IMR-90 (cell line): Measurements from ENCODE around the gene PPM1H. TPM values are rescaled to one million over a fixed set of nuclear protein-coding genes. Genes with fewer than 3 reads are reported as not detected.

Source experiments
- ATAC-seq: fragments of 200-7000 bp; cut with Tn5 transposase; 2 replicates; pipeline ENCODE4 v1.9.1; 2020; ENCODE audit warnings: low read depth, mild to moderate bottlenecking, moderate library complexity
- BruUV-seq: library from RNA; stranded (reverse); fragments of 400-500 nt; replicated peaks from 2 replicates; lab custom pipeline; 2021; lab: Mats Ljungman, UMichigan
- CTCF ChIA-PET: fragments of 300-600 bp; formaldehyde crosslinking; extraction: SDS; loops from one replicate; lab custom pipeline; 2021; ENCODE audit warnings: antibody characterized with exemption; lab: Yijun Ruan, JAX
- POLR2A ChIA-PET: fragments of 300-600 bp; sonication (Branson Sonifier 250); formaldehyde crosslinking; loops from one replicate; lab custom pipeline; 2022; ENCODE audit warnings: antibody characterized with exemption; ENCODE audit not compliant: unreplicated experiment; lab: Charles Lee
- DNase-seq: peaks from one replicate; pipeline ENCODE4 v3.0.0; 2013
- H2AFZ ChIP-seq: replicated peaks from 2 replicates; pipeline ENCODE3; 2013; ENCODE audit warnings: low read length, mild to moderate bottlenecking; ENCODE audit not compliant: poor library complexity
- H2AK5ac ChIP-seq: 2 replicates; pipeline ENCODE4 v1.6.1; 2013; ENCODE audit warnings: low read depth, low read length, inconsistent platforms
- H2AK9ac ChIP-seq: replicated peaks from 2 replicates; pipeline ENCODE3; 2013; ENCODE audit warnings: mild to moderate bottlenecking, low read depth, low read length, moderate library complexity; ENCODE audit not compliant: poor library complexity
- H2BK120ac ChIP-seq: 2 replicates; pipeline ENCODE4 v1.6.1; 2013; ENCODE audit warnings: low read depth, low read length, inconsistent platforms
- H2BK15ac ChIP-seq: 3 replicates; pipeline ENCODE4 v1.6.1; 2013; ENCODE audit warnings: low read depth, low read length, inconsistent platforms
- H2BK20ac ChIP-seq: 2 replicates; pipeline ENCODE4 v1.6.1; 2013; ENCODE audit warnings: low read depth, mild to moderate bottlenecking, inconsistent platforms, low read length, moderate library complexity
- H2BK5ac ChIP-seq: 2 replicates; pipeline ENCODE4 v1.6.1; 2013; ENCODE audit warnings: mild to moderate bottlenecking, low read depth, low read length, inconsistent platforms; ENCODE audit not compliant: poor library complexity, severe bottlenecking
- H3K14ac ChIP-seq: replicated peaks from 2 replicates; pipeline ENCODE4 v1.6.1; 2013; ENCODE audit warnings: low read depth, low read length, inconsistent platforms
- H3K18ac ChIP-seq: 2 replicates; pipeline ENCODE4 v1.6.1; 2013; ENCODE audit warnings: low read depth, low read length, control low read depth
- H3K23ac ChIP-seq: 2 replicates; pipeline ENCODE4 v1.6.1; 2013; ENCODE audit warnings: low read depth, low read length, inconsistent platforms
- H3K27ac ChIP-seq: 2 replicates; pipeline ENCODE4 v1.5.1; 2013; ENCODE audit warnings: mild to moderate bottlenecking, control low read depth, low read length; ENCODE audit not compliant: insufficient read depth
- H3K27me3 ChIP-seq: 2 replicates; pipeline ENCODE4 v1.6.1; 2013; ENCODE audit warnings: low read length; ENCODE audit not compliant: control insufficient read depth, insufficient read depth
- H3K36me3 ChIP-seq: 2 replicates; pipeline ENCODE4 v1.6.1; 2013; ENCODE audit warnings: low read length, mixed read lengths; ENCODE audit not compliant: control insufficient read depth, insufficient read depth
- H3K4ac ChIP-seq: 2 replicates; pipeline ENCODE4 v1.6.1; 2013; ENCODE audit warnings: low read depth, low read length, inconsistent platforms
- H3K4me1 ChIP-seq: 2 replicates; pipeline ENCODE4 v1.6.1; 2013; ENCODE audit warnings: low read length, mixed read lengths; ENCODE audit not compliant: control insufficient read depth, insufficient read depth
- H3K4me2 ChIP-seq: 2 replicates; pipeline ENCODE4 v1.6.1; 2013; ENCODE audit warnings: low read depth, mild to moderate bottlenecking, control low read depth, low read length, moderate library complexity
- H3K4me3 ChIP-seq: 2 replicates; pipeline ENCODE4 v1.5.1; 2013; ENCODE audit warnings: low read depth, mild to moderate bottlenecking, control low read depth, low read length, moderate library complexity; ENCODE audit not compliant: insufficient read depth
- H3K56ac ChIP-seq: 2 replicates; pipeline ENCODE4 v1.6.1; 2013; ENCODE audit warnings: low read length, inconsistent platforms; ENCODE audit not compliant: insufficient read depth; ENCODE audit errors: extremely low read depth
- H3K79me1 ChIP-seq, 2 experiments: 2 replicates each; pipeline ENCODE4 v1.6.1; 2013; ENCODE audit warnings: low read length in 2 of 2, inconsistent platforms in 1 of 2, low read depth in 1 of 2
- H3K9ac ChIP-seq: 2 replicates; pipeline ENCODE4 v1.6.1; 2013; ENCODE audit warnings: low read depth, low read length, control low read depth
- H3K9me1 ChIP-seq: 2 replicates; pipeline ENCODE4 v1.6.1; 2013; ENCODE audit warnings: low read length, inconsistent platforms; ENCODE audit not compliant: insufficient read depth
- H3K9me3 ChIP-seq: 2 replicates; pipeline ENCODE4 v1.6.1; 2013; ENCODE audit warnings: low read length; ENCODE audit not compliant: control insufficient read depth, insufficient read depth
- H4K20me1 ChIP-seq: 2 replicates; pipeline ENCODE4 v1.6.1; 2013; ENCODE audit warnings: low read length, inconsistent platforms; ENCODE audit not compliant: insufficient read depth
- H4K5ac ChIP-seq: 2 replicates; pipeline ENCODE4 v1.6.1; 2013; ENCODE audit warnings: mild to moderate bottlenecking, low read depth, low read length, control low read depth
- H4K8ac ChIP-seq, 2 experiments: 2 replicates each; pipeline ENCODE4 v1.6.1; 2013; ENCODE audit warnings: low read depth in 2 of 2, low read length in 2 of 2, control low read depth in 1 of 2, inconsistent platforms in 1 of 2
- H4K91ac ChIP-seq: 2 replicates; pipeline ENCODE4 v1.6.1; 2013; ENCODE audit warnings: low read depth, low read length, inconsistent platforms; ENCODE audit not compliant: insufficient read depth
- BHLHE40 ChIP-seq: fragments of 150-350 bp; IDR thresholded peaks from 2 replicates; pipeline ENCODE4 v1.6.1; 2016; ENCODE audit warnings: mild to moderate bottlenecking, low read depth, low read length
- CEBPB ChIP-seq: IDR thresholded peaks from 2 replicates; pipeline ENCODE4 v1.6.1; 2012; ENCODE audit warnings: low read depth, low read length, improper control_type of control experiment
- CHD1 ChIP-seq: IDR thresholded peaks from 2 replicates; pipeline ENCODE4 v1.6.1; 2012; ENCODE audit warnings: low read depth, low read length, improper control_type of control experiment
- ELK1 ChIP-seq: fragments of 150-350 bp; IDR thresholded peaks from 2 replicates; pipeline ENCODE4 v1.6.1; 2016; ENCODE audit warnings: low read depth, mild to moderate bottlenecking, low read length, moderate library complexity, borderline replicate concordance
- FOS ChIP-seq: fragments of 150-350 bp; IDR thresholded peaks from 2 replicates; pipeline ENCODE4 v1.6.1; 2016; ENCODE audit warnings: low read depth, low read length
- MAFK ChIP-seq: IDR thresholded peaks from 2 replicates; pipeline ENCODE4 v1.6.1; 2012; ENCODE audit warnings: low read depth, low read length, improper control_type of control experiment
- MAZ ChIP-seq: IDR thresholded peaks from 2 replicates; pipeline ENCODE4 v1.6.1; 2012; ENCODE audit warnings: low read depth, mild to moderate bottlenecking, low read length, improper control_type of control experiment, moderate library complexity, borderline replicate concordance
- MXI1 ChIP-seq: IDR thresholded peaks from 2 replicates; pipeline ENCODE4 v1.6.1; 2012; ENCODE audit warnings: low read depth, mild to moderate bottlenecking, low read length, moderate library complexity, borderline replicate concordance
- NFE2L2 ChIP-seq: fragments of 150-350 bp; IDR thresholded peaks from 2 replicates; pipeline ENCODE4 v1.6.1; 2016; ENCODE audit warnings: low read depth, mild to moderate bottlenecking, low read length
- POLR2A ChIP-seq: IDR thresholded peaks from 2 replicates; pipeline ENCODE4 v1.6.1; 2012; ENCODE audit warnings: mild to moderate bottlenecking, low read depth, low read length
- RAD21 ChIP-seq: IDR thresholded peaks from 2 replicates; pipeline ENCODE4 v1.6.1; 2012; ENCODE audit warnings: low read length, improper control_type of control experiment
- RCOR1 ChIP-seq: IDR thresholded peaks from 2 replicates; pipeline ENCODE4 v1.6.1; 2012; ENCODE audit warnings: mild to moderate bottlenecking, low read length, improper control_type of control experiment; ENCODE audit not compliant: insufficient replicate concordance
- RFX5 ChIP-seq: IDR thresholded peaks from 2 replicates; pipeline ENCODE4 v1.8.0; 2012; ENCODE audit warnings: low read depth, mild to moderate bottlenecking, low read length, moderate library complexity
- SMC3 ChIP-seq: fragments of 150-350 bp; IDR thresholded peaks from 2 replicates; pipeline ENCODE4 v1.6.1; 2016; ENCODE audit warnings: low read depth, mild to moderate bottlenecking, antibody characterized with exemption, low read length, moderate library complexity
- WGBS, 2 experiments: methylation state at CpG; one replicate each; pipeline versions ENCODE4 v1.1.5 to v1.1.7; 2013; ENCODE audit warnings: missing lambda C conversion rate in 2 of 2; ENCODE audit not compliant: insufficient read length in 1 of 2; ENCODE audit errors: extremely low coverage in 2 of 2; 5-methylcytosine and 5-hydroxymethylcytosine counted together
- dilution Hi-C: fragments of 300-500 bp; cut with HindIII; formaldehyde crosslinking; loops from one replicate; pipeline ENCODE4 v1.14.3; 2018; ENCODE audit warnings: low sequenced_read_pairs; ENCODE audit not compliant: unreplicated experiment
- in situ Hi-C: fragments of 300-500 bp; cut with MboI; formaldehyde crosslinking; loops from 3 replicates; pipeline ENCODE4 v1.14.3; 2019; ENCODE audit warnings: low sequenced_read_pairs, inconsistent platforms, mixed read lengths
- intact Hi-C: fragments of 100-400 bp; cut with micrococcal nuclease; formaldehyde crosslinking; loops from 2 replicates; pipeline ENCODE4 v1.10.0; 2022
- polyA plus RNA-seq, 3 experiments: library from polyadenylated mRNA; depleted of rRNA; stranded (reverse); fragments of >200 nt; gene quantifications; 2 replicates each; pipeline ENCODE4 v1.2.3, GENCODE V29; 2012; ENCODE audit warnings: low replicate concordance in 1 of 3
- total RNA-seq: library from RNA; depleted of rRNA; stranded (reverse); fragments of >200 nt; gene quantifications from 2 replicates; pipeline ENCODE4 v1.2.3, GENCODE V29; 2012
- TF ChIP-seq, protein P1 (sequence below): conservative IDR thresholded peaks from 2 replicates; pipeline ENCODE4 v1.5.1; 2012; ENCODE audit warnings: mild to moderate bottlenecking, low read depth, low read length, improper control_type of control experiment
- TF ChIP-seq, protein P2 (sequence below): fragments of 150-350 bp; IDR thresholded peaks from 2 replicates; pipeline ENCODE4 v1.6.1; 2017; ENCODE audit warnings: mild to moderate bottlenecking, antibody characterized with exemption, low read length, low read depth

The PPM1H gene
- total and polyA plus RNA-seq, 2 of the 4 experiments (the other 2 are of a cell fraction) = 0.14 to 0.18 TPM

- no peak overlapping the region for H2AK9ac ChIP-seq
- CTCF ChIA-PET = interaction anchor here (1.1 kb wide), 1 partner anchor 236 kb away, joined by 3 read pairs; no protein-coding TSS in a partner anchor
These were observed 102.4 kb downstream of the PPM1H start for GRCh38 chr12:62832558-62832957.

More at GRCh38 chr12:62832558-62832957, 102.4 kb downstream of the PPM1H start:
- no TSS peak for BruUV-seq
- 100% methylated on average over 1 of the region's 3 CpGs; no CpG with 5 or more reads in 1 of the 2 experiments for WGBS, 2 experiments
- Histone ChIP-seq H3K4ac (no peak overlapping the region), H3K27ac (no peak overlapping the region), H2BK120ac (no peak overlapping the region), H3K14ac (no peak overlapping the region), H3K79me1 (no peaks in the 10 kb centered on the region), H3K4me3 (no peak overlapping the region), H4K91ac (no peak overlapping the region), H2AFZ (no peak overlapping the region), H4K8ac (no peak overlapping the region), H3K9me3 (no peaks in the 10 kb centered on the region), H2AK5ac (no peak overlapping the region), H3K9me1 (no peaks in the 10 kb centered on the region), H2BK5ac (no peak overlapping the region), H3K27me3 (peaks cover 12% of the 10 kb centered on the region), H2BK20ac (no peak overlapping the region), H3K18ac (no peak overlapping the region), H3K56ac (no peak overlapping the region), H4K20me1 (no peaks in the 10 kb centered on the region), H3K4me2 (no peak overlapping the region), H4K5ac (no peak overlapping the region), H3K9ac (no peak overlapping the region), H3K23ac (no peak overlapping the region), H2BK15ac (no peak overlapping the region), H3K4me1 (no peaks in the 10 kb centered on the region), H3K36me3 (no peaks in the 10 kb centered on the region)
- TF ChIP-seq BHLHE40 (no peak), RAD21 (no peak), MAZ (no peak), POLR2A (no peak), SMC3 (no peak), CEBPB (no peak), MXI1 (no peak), ELK1 (no peak), MAFK (no peak), FOS (no peak), NFE2L2 (no peak), RCOR1 (no peak), CHD1 (no peak), RFX5 (no peak)
- TF ChIP-seq, protein P1, sequence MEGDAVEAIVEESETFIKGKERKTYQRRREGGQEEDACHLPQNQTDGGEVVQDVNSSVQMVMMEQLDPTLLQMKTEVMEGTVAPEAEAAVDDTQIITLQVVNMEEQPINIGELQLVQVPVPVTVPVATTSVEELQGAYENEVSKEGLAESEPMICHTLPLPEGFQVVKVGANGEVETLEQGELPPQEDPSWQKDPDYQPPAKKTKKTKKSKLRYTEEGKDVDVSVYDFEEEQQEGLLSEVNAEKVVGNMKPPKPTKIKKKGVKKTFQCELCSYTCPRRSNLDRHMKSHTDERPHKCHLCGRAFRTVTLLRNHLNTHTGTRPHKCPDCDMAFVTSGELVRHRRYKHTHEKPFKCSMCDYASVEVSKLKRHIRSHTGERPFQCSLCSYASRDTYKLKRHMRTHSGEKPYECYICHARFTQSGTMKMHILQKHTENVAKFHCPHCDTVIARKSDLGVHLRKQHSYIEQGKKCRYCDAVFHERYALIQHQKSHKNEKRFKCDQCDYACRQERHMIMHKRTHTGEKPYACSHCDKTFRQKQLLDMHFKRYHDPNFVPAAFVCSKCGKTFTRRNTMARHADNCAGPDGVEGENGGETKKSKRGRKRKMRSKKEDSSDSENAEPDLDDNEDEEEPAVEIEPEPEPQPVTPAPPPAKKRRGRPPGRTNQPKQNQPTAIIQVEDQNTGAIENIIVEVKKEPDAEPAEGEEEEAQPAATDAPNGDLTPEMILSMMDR = no peak
- TF ChIP-seq, protein P2, sequence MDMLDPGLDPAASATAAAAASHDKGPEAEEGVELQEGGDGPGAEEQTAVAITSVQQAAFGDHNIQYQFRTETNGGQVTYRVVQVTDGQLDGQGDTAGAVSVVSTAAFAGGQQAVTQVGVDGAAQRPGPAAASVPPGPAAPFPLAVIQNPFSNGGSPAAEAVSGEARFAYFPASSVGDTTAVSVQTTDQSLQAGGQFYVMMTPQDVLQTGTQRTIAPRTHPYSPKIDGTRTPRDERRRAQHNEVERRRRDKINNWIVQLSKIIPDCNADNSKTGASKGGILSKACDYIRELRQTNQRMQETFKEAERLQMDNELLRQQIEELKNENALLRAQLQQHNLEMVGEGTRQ = no peak
- dilution Hi-C loops (no loop called here), intact Hi-C loops (no loop called here), in situ Hi-C loops (no loop called here)
- ATAC-seq (no peak), DNase-seq (no peak)
- POLR2A ChIA-PET = no interaction called here
